GM23248 (cell line): ENCODE results near the gene ZNF683. TPM values are rescaled to one million over a fixed set of nuclear protein-coding genes. Genes with fewer than 3 reads are reported as not detected.

Experiments
- DNase-seq: peaks from one replicate; pipeline ENCODE4 v3.0.0-alpha.2; 2015
- H2AFZ ChIP-seq: fragments of 200-600 bp; sonication (generic); 2 replicates; pipeline ENCODE4 v1.6.1; 2016; ENCODE audit warnings: antibody characterized with exemption
- H3F3A ChIP-seq: fragments of 200-600 bp; sonication (generic); 2 replicates; pipeline ENCODE4 v1.6.1; 2016; ENCODE audit warnings: mild to moderate bottlenecking, antibody characterized with exemption, mixed run types; ENCODE audit not compliant: insufficient read depth
- H3K27ac ChIP-seq: fragments of 200-600 bp; sonication (generic); 2 replicates; pipeline ENCODE4 v1.5.1; 2016; ENCODE audit warnings: mild to moderate bottlenecking
- H3K27me3 ChIP-seq: fragments of 200-600 bp; sonication (generic); replicated peaks from 2 replicates; pipeline ENCODE4 v1.6.1; 2016; ENCODE audit warnings: mild to moderate bottlenecking; ENCODE audit not compliant: insufficient read depth
- H3K36me3 ChIP-seq: fragments of 200-600 bp; sonication (generic); 2 replicates; pipeline ENCODE4 v1.6.1; 2016; ENCODE audit warnings: low read depth, mild to moderate bottlenecking
- H3K4me1 ChIP-seq: fragments of 200-600 bp; sonication (generic); 2 replicates; pipeline ENCODE4 v1.6.1; 2016; ENCODE audit warnings: mild to moderate bottlenecking; ENCODE audit not compliant: insufficient read depth
- H3K4me2 ChIP-seq: fragments of 200-600 bp; sonication (generic); one replicate; pipeline ENCODE4 v1.6.1; 2016; ENCODE audit warnings: mild to moderate bottlenecking; ENCODE audit not compliant: unreplicated experiment
- H3K4me3 ChIP-seq: fragments of 200-600 bp; sonication (generic); 2 replicates; pipeline ENCODE4 v1.5.1; 2016; ENCODE audit warnings: mild to moderate bottlenecking
- H3K79me2 ChIP-seq: fragments of 200-600 bp; sonication (generic); 2 replicates; pipeline ENCODE4 v1.6.1; 2016; ENCODE audit warnings: mild to moderate bottlenecking; ENCODE audit not compliant: insufficient read depth
- H3K9ac ChIP-seq: fragments of 200-600 bp; sonication (generic); 2 replicates; pipeline ENCODE4 v1.6.1; 2016; ENCODE audit warnings: mild to moderate bottlenecking
- H3K9me2 ChIP-seq: fragments of 200-600 bp; sonication (generic); 2 replicates; pipeline ENCODE4 v1.6.1; 2016; ENCODE audit warnings: mixed run types, mild to moderate bottlenecking, moderate library complexity; ENCODE audit not compliant: insufficient read depth
- H3K9me3 ChIP-seq: fragments of 200-600 bp; sonication (generic); one replicate; pipeline ENCODE4 v1.6.1; 2017; ENCODE audit warnings: low read depth
- H4K20me1 ChIP-seq: fragments of 200-600 bp; sonication (generic); 2 replicates; pipeline ENCODE4 v1.6.0; 2016; ENCODE audit not compliant: insufficient read depth
- EZH2 ChIP-seq: fragments of 200-600 bp; sonication (generic); IDR thresholded peaks from 2 replicates; pipeline ENCODE4 v1.6.1; 2018; ENCODE audit warnings: antibody characterized with exemption, mild to moderate bottlenecking; ENCODE audit not compliant: insufficient read depth, poor library complexity, severe bottlenecking
- EZH2phosphoT487 ChIP-seq: fragments of 200-600 bp; sonication (generic); IDR thresholded peaks from 2 replicates; pipeline ENCODE4 v1.6.1; 2018; ENCODE audit warnings: antibody characterized with exemption, moderate library complexity, mild to moderate bottlenecking, low read depth; ENCODE audit not compliant: insufficient read depth
- WGBS, 2 experiments: methylation state at CpG; one replicate each; pipeline ENCODE4 v1.1.6; 2015 to 2017; ENCODE audit warnings: low lambda C conversion rate in 2 of 2, low coverage in 1 of 2; ENCODE audit errors: missing lambda C conversion rate in 2 of 2; 5-methylcytosine and 5-hydroxymethylcytosine counted together
- in situ Hi-C: fragments of 300-500 bp; cut with MboI; formaldehyde crosslinking; loops from 2 replicates; pipeline ENCODE4 v1.15.0; 2020
- polyA plus RNA-seq: library from polyadenylated mRNA; unstranded; fragments of >200 nt; fragmentation: Nextera tagmentation; extraction: Ambion mirVana; gene quantifications from 2 replicates; pipeline ENCODE4 v1.2.1, GENCODE V29; 2016
- total RNA-seq: library from RNA; depleted of rRNA; stranded (reverse); fragments of >200 nt; shearing (Covaris generic); gene quantifications from 2 replicates; pipeline ENCODE4 v1.2.3, GENCODE V29; 2014

The ZNF683 gene
- total and polyA plus RNA-seq, 2 experiments from 2014 or later: not detected

- H3K4me3 ChIP-seq: no peak overlapping the region
- no peaks in the 10 kb centered on the region for H3K79me2 ChIP-seq
- H3F3A ChIP-seq: 0 out of 2 replicates have a peak, but pooled peaks cover 4% of the 10 kb centered on the region
- H3K36me3 ChIP-seq: no peaks in the 10 kb centered on the region
- no peaks in the 10 kb centered on the region for H3K9me2 ChIP-seq
- no peaks in the 10 kb centered on the region for H4K20me1 ChIP-seq
- DNase-seq: peak; percentile 82
- in situ Hi-C loops: no loop called here
- TF ChIP-seq EZH2phosphoT487 (no peak), EZH2 (no peak)
- peak overlapping the region; percentile 45; the same call in 1 of the 2 replicates for H3K27ac ChIP-seq
- no peaks in the 10 kb centered on the region for H3K9me3 ChIP-seq
- H3K9ac ChIP-seq: no peak overlapping the region
- 43 to 45% methylated on average over 7 of the region's 7 CpGs for WGBS, 2 experiments
- H3K4me1 ChIP-seq: peaks cover 3% of the 10 kb centered on the region; the same call in 1 of the 2 replicates
- H3K4me2 ChIP-seq: no peak overlapping the region
- no peaks in the 10 kb centered on the region for H3K27me3 ChIP-seq
- no peak overlapping the region for H2AFZ ChIP-seq
Observed at GRCh38 chr1:26349188-26349876, 23.2 kb downstream of the ZNF683 start.

GRCh38 chr1:26346274-26347033 is 26.1 kb downstream of the ZNF683 start:
- TF ChIP-seq EZH2phosphoT487 (no peak), EZH2 (no peak)
- Histone ChIP-seq H3K9me3 (no peaks in the 10 kb centered on the region), H2AFZ (no peak overlapping the region), H3F3A (0 out of 2 replicates have a peak, but pooled peaks cover 4% of the 10 kb centered on the region), H3K36me3 (no peaks in the 10 kb centered on the region), H3K27me3 (no peaks in the 10 kb centered on the region; the same call in 1 of the 2 replicates), H3K27ac (no peak overlapping the region), H4K20me1 (no peaks in the 10 kb centered on the region), H3K4me1 (peaks cover 3% of the 10 kb centered on the region; the same call in 1 of the 2 replicates), H3K4me3 (no peak overlapping the region), H3K4me2 (no peak overlapping the region), H3K79me2 (no peaks in the 10 kb centered on the region), H3K9ac (no peak overlapping the region), H3K9me2 (no peaks in the 10 kb centered on the region)
- no peak for DNase-seq
- in situ Hi-C loops: no loop called here
- 47% methylated on average over 10 of the region's 10 CpGs for WGBS, 2 experiments

GRCh38 chr1:26345718-26346117 is 26.8 kb downstream of the ZNF683 start:
- no peaks in the 10 kb centered on the region for H3K79me2 ChIP-seq
- no peaks in the 10 kb centered on the region for H4K20me1 ChIP-seq
- no peak for DNase-seq
- H3K4me1 ChIP-seq: peaks cover 3% of the 10 kb centered on the region; the same call in 1 of the 2 replicates
- H3K9me2 ChIP-seq: no peaks in the 10 kb centered on the region
- H3K27ac ChIP-seq: no peak overlapping the region
- no peak overlapping the region for H3K9ac ChIP-seq
- no peaks in the 10 kb centered on the region for H3K9me3 ChIP-seq
- no peak overlapping the region for H2AFZ ChIP-seq
- 0 out of 2 replicates have a peak, but pooled peaks cover 4% of the 10 kb centered on the region for H3F3A ChIP-seq
- in situ Hi-C loops: no loop called here
- 74 to 79% methylated on average over 14 to 15 of the region's 15 CpGs for WGBS, 2 experiments
- H3K4me2 ChIP-seq: no peak overlapping the region
- TF ChIP-seq EZH2phosphoT487 (no peak), EZH2 (no peak)
- no peaks in the 10 kb centered on the region; the same call in 1 of the 2 replicates for H3K27me3 ChIP-seq
- no peaks in the 10 kb centered on the region for H3K36me3 ChIP-seq
- no peak overlapping the region for H3K4me3 ChIP-seq

- Histone ChIP-seq H3K9me2 (no peaks in the 10 kb centered on the region), H3K27ac (no peak overlapping the region)
- WGBS, 2 experiments: 75 to 79% methylated on average over 14 to 15 of the region's 15 CpGs
Observed at GRCh38 chr1:26344147-26344920, 28.2 kb downstream of the ZNF683 start.

More at GRCh38 chr1:26344147-26344920, 28.2 kb downstream of the ZNF683 start:
- no peak for DNase-seq
- Histone ChIP-seq H3K9me3 (no peaks in the 10 kb centered on the region), H3K36me3 (no peaks in the 10 kb centered on the region), H4K20me1 (no peaks in the 10 kb centered on the region), H3F3A (0 out of 2 replicates have a peak, but pooled peaks cover under 1% of the 10 kb centered on the region), H3K4me1 (peaks cover 1% of the 10 kb centered on the region; the same call in 1 of the 2 replicates), H2AFZ (no peak overlapping the region), H3K4me2 (no peak overlapping the region), H3K9ac (no peak overlapping the region), H3K27me3 (no peaks in the 10 kb centered on the region; the same call in 1 of the 2 replicates), H3K79me2 (no peaks in the 10 kb centered on the region), H3K4me3 (no peak overlapping the region)
- no peak for TF ChIP-seq EZH2
- TF ChIP-seq EZH2phosphoT487: no peak
- in situ Hi-C loops: no loop called here
